Measurements from ENCODE around the gene KCND3. TPM values are rescaled to one million over a fixed set of nuclear protein-coding genes. Genes with fewer than 3 reads are reported as not detected.

The KCND3 gene
- polyA plus RNA-seq, 1 donor (not counting 4 experiments of a cell fraction or from before 2014, with no cell fraction given): 0.21 TPM

- no peak for DNase-seq (ENCODE audit: low read depth, low spot score)
- no peaks in the 10 kb centered on the region for H3K9me3 ChIP-seq (ENCODE audit: control insufficient read depth, low read depth, low read length)
- no peak for FAIRE-seq
Measured at GRCh38 chr1:111958075-111958474, 31.4 kb downstream of the KCND3 start.

GRCh38 chr1:111956155-111956771 lies 33.2 kb downstream of the KCND3 start:
- no peak overlapping the region for H3K4me3 ChIP-seq (ENCODE audit: control insufficient read depth in 2 of 3, extremely low read depth in 1 of 3, insufficient read depth in 2 of 3, low read depth in 1 of 3, low read length in 3 of 3)
- no peaks in the 10 kb centered on the region for H3K27me3 ChIP-seq (ENCODE audit: control insufficient read depth, extremely low read depth, insufficient read depth, low read length)

More at GRCh38 chr1:111958075-111958474, 31.4 kb downstream of the KCND3 start:
- dilution Hi-C loops (cut with MboI; ENCODE audit: extremely low pct_ligation_motif_present, low sequenced_read_pairs): no loop called here
- H3K4me2 ChIP-seq (ENCODE audit: control insufficient read depth, extremely low read depth, insufficient read depth, low read depth, low read length): no peak overlapping the region
- no peaks in the 10 kb centered on the region for H3K4me1 ChIP-seq (ENCODE audit: control insufficient read depth, extremely low read depth, insufficient read depth, low read length)
- no peaks in the 10 kb centered on the region for H4K20me1 ChIP-seq (ENCODE audit: control insufficient read depth, extremely low read depth, insufficient read depth, low read length)
- H3K79me2 ChIP-seq (ENCODE audit: control insufficient read depth, insufficient read depth, low read length): no peaks in the 10 kb centered on the region
- H3K4me3 ChIP-seq (ENCODE audit: control insufficient read depth in 2 of 3, extremely low read depth in 1 of 3, insufficient read depth in 2 of 3, low read depth in 1 of 3, low read length in 3 of 3): no peak overlapping the region
- no peak overlapping the region for H3K27ac ChIP-seq (ENCODE audit: control insufficient read depth, insufficient read depth, low read length)
- H3K9me1 ChIP-seq (ENCODE audit: control insufficient read depth, extremely low read depth, insufficient read depth, low read length): no peaks in the 10 kb centered on the region
- H3K9ac ChIP-seq (ENCODE audit: control insufficient read depth, extremely low read depth, insufficient read depth, low read length): no peak overlapping the region
- H3K27me3 ChIP-seq (ENCODE audit: control insufficient read depth, extremely low read depth, insufficient read depth, low read length): no peaks in the 10 kb centered on the region
- no peaks in the 10 kb centered on the region for H3K36me3 ChIP-seq (ENCODE audit: control insufficient read depth in 2 of 2, extremely low read depth in 1 of 2, insufficient read depth in 2 of 2, low read length in 2 of 2)
- no peak for TF ChIP-seq EZH2 (IDR thresholded peaks at IDR 0.05; ENCODE audit: low read length)
- TF ChIP-seq CTCF (optimal IDR thresholded peaks at IDR 0.05 in 1 of 3, IDR thresholded peaks at IDR 0.05 in 1 of 3, conservative IDR thresholded peaks at IDR 0.05 in 1 of 3; ENCODE audit: extremely low read depth in 1 of 3, insufficient read depth in 2 of 3, low read length in 3 of 3): no peak
- no peak overlapping the region for H2AFZ ChIP-seq (ENCODE audit: control insufficient read depth, low read length)

More at GRCh38 chr1:111956155-111956771, 33.2 kb downstream of the KCND3 start:
- no peaks in the 10 kb centered on the region for H3K9me3 ChIP-seq (ENCODE audit: control insufficient read depth, low read depth, low read length)
- no peaks in the 10 kb centered on the region for H3K9me1 ChIP-seq (ENCODE audit: control insufficient read depth, extremely low read depth, insufficient read depth, low read length)
- no peak overlapping the region for H3K27ac ChIP-seq (ENCODE audit: control insufficient read depth, insufficient read depth, low read length)
- DNase-seq (ENCODE audit: low read depth, low spot score) (no peak), FAIRE-seq (no peak)
- H3K4me1 ChIP-seq (ENCODE audit: control insufficient read depth, extremely low read depth, insufficient read depth, low read length): peaks cover 13% of the 10 kb centered on the region
- H4K20me1 ChIP-seq (ENCODE audit: control insufficient read depth, extremely low read depth, insufficient read depth, low read length): no peaks in the 10 kb centered on the region
- H3K79me2 ChIP-seq (ENCODE audit: control insufficient read depth, insufficient read depth, low read length): no peaks in the 10 kb centered on the region
- no peak overlapping the region for H3K4me2 ChIP-seq (ENCODE audit: control insufficient read depth, extremely low read depth, insufficient read depth, low read depth, low read length)
- H3K9ac ChIP-seq (ENCODE audit: control insufficient read depth, extremely low read depth, insufficient read depth, low read length): no peak overlapping the region
- dilution Hi-C loops (cut with MboI; ENCODE audit: extremely low pct_ligation_motif_present, low sequenced_read_pairs): no loop called here
- H3K36me3 ChIP-seq (ENCODE audit: control insufficient read depth in 2 of 2, extremely low read depth in 1 of 2, insufficient read depth in 2 of 2, low read length in 2 of 2): no peaks in the 10 kb centered on the region
- H2AFZ ChIP-seq (ENCODE audit: control insufficient read depth, low read length): no peak overlapping the region
- TF ChIP-seq CTCF (optimal IDR thresholded peaks at IDR 0.05 in 1 of 3, IDR thresholded peaks at IDR 0.05 in 1 of 3, conservative IDR thresholded peaks at IDR 0.05 in 1 of 3; ENCODE audit: extremely low read depth in 1 of 3, insufficient read depth in 2 of 3, low read length in 3 of 3) (no peak), EZH2 (IDR thresholded peaks at IDR 0.05; ENCODE audit: low read length) (no peak)

All from keratinocyte (primary cell).